GM19468 (cell line): Measurements from ENCODE around the gene FUZ.

Experiments
- ATAC-seq: cut with Tn5 transposase; IDR thresholded peaks from one replicate; pipeline ENCODE4 v1.9.1; 2021; ENCODE audit warnings: mild to moderate bottlenecking, moderate library complexity, moderate number of reproducible peaks; ENCODE audit not compliant: unreplicated experiment; ENCODE audit errors: extremely low read depth

FUZ gene

GRCh38 chr19:49851456-49852259 is 38.6 kb upstream of the FUZ start:
- ATAC-seq: no peak

- peak; percentile 47 for ATAC-seq
Observed at GRCh38 chr19:49850487-49851342, 37.6 kb upstream of the FUZ start, which contains the start of gene PTOV1. Gene PTOV1 (plus strand): TSS chr19:49851159.

- ATAC-seq: no peak
Observed at GRCh38 chr19:49850221-49850486, 37.1 kb upstream of the FUZ start.

GRCh38 chr19:49849433-49850220 is 36.5 kb upstream of the FUZ start:
- no peak for ATAC-seq

- ATAC-seq: no peak
Observed at GRCh38 chr19:49848938-49849337, 35.8 kb upstream of the FUZ start.

GRCh38 chr19:49847731-49848696 is 34.9 kb upstream of the FUZ start:
- no peak for ATAC-seq

- no peak for ATAC-seq
Observed at GRCh38 chr19:49846408-49846807, 33.3 kb upstream of the FUZ start.

GRCh38 chr19:49845414-49845813 is 32.3 kb upstream of the FUZ start:
- ATAC-seq: no peak

GRCh38 chr19:49844138-49845095 is 31.3 kb upstream of the FUZ start:
- no peak for ATAC-seq

GRCh38 chr19:49843265-49843664 is 30.2 kb upstream of the FUZ start:
- no peak for ATAC-seq

GRCh38 chr19:49840736-49841249 is 27.7 kb upstream of the FUZ start:
- no peak for ATAC-seq

GRCh38 chr19:49840321-49840720 is 27.2 kb upstream of the FUZ start:
- no peak for ATAC-seq

- ATAC-seq: no peak
Observed at GRCh38 chr19:49839713-49840112, 26.6 kb upstream of the FUZ start.

GRCh38 chr19:49838885-49839588 is 25.9 kb upstream of the FUZ start:
- no peak for ATAC-seq

GRCh38 chr19:49837425-49837824 is 24.3 kb upstream of the FUZ start:
- no peak for ATAC-seq

- ATAC-seq: no peak
Observed at GRCh38 chr19:49837009-49837310, 23.9 kb upstream of the FUZ start.

GRCh38 chr19:49836176-49837008 is 23.3 kb upstream of the FUZ start:
- ATAC-seq: no peak
